Spleen (tissue), 11 donors: ENCODE data around the gene FBN1. TPM values are rescaled to one million over a fixed set of nuclear protein-coding genes. Genes with fewer than 3 reads are reported as not detected.

Source experiments
- DNase-seq: peaks from one replicate; pipeline ENCODE4 v3.0.0-alpha.2; 2020
- H3K27ac ChIP-seq, 8 donors: fragments of 200-600 bp; sonication (generic) in 7 of 8; 1 replicate in 4 of 8; 2 replicates in 4 of 8; pipeline versions ENCODE4 v1.5.0 to v1.8.0; 2016 to 2021; ENCODE audit warnings: inconsistent platforms in 4 of 8, mild to moderate bottlenecking in 4 of 8, moderate library complexity in 1 of 8
- H3K27me3 ChIP-seq, 7 donors: fragments of 200-600 bp; sonication (generic) in 6 of 7; replicated peaks in 1 of 7; 1 replicate in 4 of 7; 2 replicates in 3 of 7; pipeline versions ENCODE4 v1.5.0 to v1.8.0; 2016 to 2021; ENCODE audit warnings: inconsistent platforms in 3 of 7, mild to moderate bottlenecking in 1 of 7
- H3K36me3 ChIP-seq, 6 donors: fragments of 200-600 bp; sonication (generic) in 5 of 6; 1 replicate in 4 of 6; 2 replicates in 2 of 6; pipeline versions ENCODE4 v1.5.0 to v1.8.0; 2016 to 2021; ENCODE audit warnings: inconsistent platforms in 2 of 6
- H3K4me1 ChIP-seq, 6 donors: fragments of 200-600 bp; sonication (generic) in 5 of 6; 1 replicate in 3 of 6; 2 replicates in 3 of 6; pipeline versions ENCODE4 v1.5.0 to v1.8.0; 2016 to 2021; ENCODE audit warnings: inconsistent platforms in 3 of 6
- H3K4me3 ChIP-seq, 8 donors: fragments of 200-600 bp; sonication (generic) in 7 of 8; 1 replicate in 4 of 8; 2 replicates in 4 of 8; pipeline versions ENCODE4 v1.5.0 to v1.8.0; 2016 to 2021; ENCODE audit warnings: inconsistent platforms in 4 of 8, mild to moderate bottlenecking in 4 of 8, moderate library complexity in 2 of 8
- H3K9me3 ChIP-seq, 8 donors: fragments of 200-600 bp; sonication (generic) in 7 of 8; 1 replicate in 4 of 8; 2 replicates in 4 of 8; pipeline versions ENCODE4 v1.5.0 to v1.8.0; 2016 to 2021; ENCODE audit warnings: inconsistent platforms in 4 of 8
- CTCF ChIP-seq, 11 experiments: fragments of 200-600 bp in 7 of 11; fragments of 450-650 bp in 4 of 11; sonication (generic) in 4 of 11; IDR thresholded peaks in 8 of 11; conservative IDR thresholded peaks in 3 of 11; 1 replicate in 7 of 11; 2 replicates in 4 of 11; pipeline versions ENCODE4 v1.4.0 to v1.8.0; 2016 to 2021; ENCODE audit warnings: antibody characterized with exemption in 11 of 11, inconsistent platforms in 4 of 11, mild to moderate bottlenecking in 1 of 11
- POLR2A ChIP-seq, 3 donors: fragments of 450-650 bp; IDR thresholded peaks; one replicate each; pipeline ENCODE4 v1.5.1; 2017; ENCODE audit warnings: antibody characterized with exemption in 3 of 3, mild to moderate bottlenecking in 1 of 3
- POLR2AphosphoS5 ChIP-seq, 3 donors: sonication (generic); formaldehyde crosslinking; IDR thresholded peaks; one replicate each; pipeline ENCODE4 v1.5.1; 2017; ENCODE audit warnings: antibody characterized with exemption in 3 of 3
- WGBS, 5 donors: extraction: QIAGEN DNeasy Blood & Tissue Kit in 3 of 5; methylation state at CpG; one replicate each; pipeline versions ENCODE4 v1.1.5 to v1.1.7; 2013 to 2018; 5-methylcytosine and 5-hydroxymethylcytosine counted together
- intact Hi-C: fragments of 100-400 bp; cut with DNase I; formaldehyde crosslinking; loops from one replicate; pipeline ENCODE4 v1.15.0; 2023; ENCODE audit warnings: low total_unique reads
- polyA plus RNA-seq, 3 donors: library from polyadenylated mRNA; stranded (reverse); fragments of 200-250 nt; gene quantifications; one replicate each; pipeline ENCODE4 v1.2.1, GENCODE V29; 2013
- total RNA-seq, 7 donors: library from RNA; depleted of rRNA in 3 of 7; stranded (reverse); fragments of >200 nt in 3 of 7; fragmentation: NEBNext Ultra II Directional in 4 of 7; extraction: Animal tissue kit (Norgen Biotek cat#: 25700) in 4 of 7; gene quantifications; one replicate each; pipeline versions ENCODE4 v1.1.0 to v1.2.1, GENCODE V29; 2016 to 2021
- donor health status: healthy with polysubstance abuse.
- donor health status: DM: no; HTN: no; CAD: no; lungs with moderate emphysema.
- donor health status: DM: no; HTN: no; CAD: no.
- donor health status: Bipolar disorder and iron deficiency.
- donor health status: healthy.
- donor health status: DM: no; HTN: no; CAD: no.
- donor health status: DM: yes; HTN: yes; CAD: no.

The FBN1 gene
- total and polyA plus RNA-seq, 10 donors = 3.2 to 139 (median 45.4) TPM

GRCh38 chr15:48581219-48581618, 64.3 kb downstream of the FBN1 start:
- Histone ChIP-seq H3K9me3 (no peaks in the 10 kb centered on the region), H3K27me3 (no peaks in the 10 kb centered on the region), H3K4me3 (no peak overlapping the region), H3K36me3 (no peaks in the 10 kb centered on the region), H3K4me1 (peaks cover 0 to 15% (median 4%) of the 10 kb centered on the region in 6 donors), H3K27ac (no peak overlapping the region)
- 81 to 93% (median 90%) methylated on average over 4 of the region's 4 CpGs for WGBS, 5 donors
- no peak for TF ChIP-seq POLR2A (IDR thresholded peaks at IDR 0.05)
- TF ChIP-seq POLR2AphosphoS5 (IDR thresholded peaks at IDR 0.05) = no peak
- TF ChIP-seq CTCF (IDR thresholded peaks at IDR 0.05 in 8 of 11, conservative IDR thresholded peaks at IDR 0.05 in 3 of 11) = no peak
- intact Hi-C loops = no loop called here
- DNase-seq = no peak

DNA sequence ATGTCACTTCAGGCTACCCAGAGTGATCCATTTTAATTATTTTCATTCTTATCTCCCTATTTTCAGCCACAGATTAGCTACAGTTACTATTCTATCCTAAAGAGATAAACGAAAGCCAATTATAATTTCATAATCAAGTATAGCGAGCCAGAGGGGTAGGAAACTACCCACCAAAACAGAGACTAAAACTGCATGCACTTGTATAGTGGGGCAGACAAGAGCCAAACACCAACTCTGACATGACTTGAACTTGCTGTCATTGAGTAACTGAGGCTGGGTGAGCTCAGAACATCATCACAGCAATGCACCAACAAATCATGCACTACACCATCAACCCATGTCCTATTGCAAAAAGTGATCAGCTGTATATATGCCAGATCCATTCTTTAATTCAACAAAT, 64.8 kb downstream of the FBN1 start:
- Histone ChIP-seq H3K4me1 (peaks cover 0 to 15% (median 4%) of the 10 kb centered on the region in 6 donors), H3K9me3 (no peaks in the 10 kb centered on the region), H3K36me3 (no peaks in the 10 kb centered on the region), H3K27ac (no peak overlapping the region), H3K4me3 (no peak overlapping the region), H3K27me3 (no peaks in the 10 kb centered on the region)
- intact Hi-C loops = no loop called here
- TF ChIP-seq POLR2A (IDR thresholded peaks at IDR 0.05) = no peak
- no peak for TF ChIP-seq POLR2AphosphoS5 (IDR thresholded peaks at IDR 0.05)
- TF ChIP-seq CTCF (IDR thresholded peaks at IDR 0.05 in 8 of 11, conservative IDR thresholded peaks at IDR 0.05 in 3 of 11) = no peak
- no peak for DNase-seq
- 81 to 92% (median 84%) methylated on average over 2 of the region's 2 CpGs for WGBS, 5 donors

GRCh38 chr15:48579945-48580671, 65.4 kb downstream of the FBN1 start:
- Histone ChIP-seq H3K27me3 (no peaks in the 10 kb centered on the region), H3K27ac (peak overlapping the region in 6 of 8 donors; percentile 6 to 59 (median 34)), H3K4me3 (peak overlapping the region in 2 of 8 donors; percentile 5 to 35), H3K36me3 (no peaks in the 10 kb centered on the region), H3K4me1 (peaks cover 0 to 15% (median 4%) of the 10 kb centered on the region in 6 donors), H3K9me3 (no peaks in the 10 kb centered on the region)
- TF ChIP-seq POLR2A (IDR thresholded peaks at IDR 0.05) = no peak
- no peak for TF ChIP-seq POLR2AphosphoS5 (IDR thresholded peaks at IDR 0.05)
- TF ChIP-seq CTCF (IDR thresholded peaks at IDR 0.05 in 8 of 11, conservative IDR thresholded peaks at IDR 0.05 in 3 of 11) = no peak
- intact Hi-C loops = no loop called here
- no peak for DNase-seq
- 76 to 88% (median 80%) methylated on average over 8 of the region's 8 CpGs for WGBS, 5 donors

DNA sequence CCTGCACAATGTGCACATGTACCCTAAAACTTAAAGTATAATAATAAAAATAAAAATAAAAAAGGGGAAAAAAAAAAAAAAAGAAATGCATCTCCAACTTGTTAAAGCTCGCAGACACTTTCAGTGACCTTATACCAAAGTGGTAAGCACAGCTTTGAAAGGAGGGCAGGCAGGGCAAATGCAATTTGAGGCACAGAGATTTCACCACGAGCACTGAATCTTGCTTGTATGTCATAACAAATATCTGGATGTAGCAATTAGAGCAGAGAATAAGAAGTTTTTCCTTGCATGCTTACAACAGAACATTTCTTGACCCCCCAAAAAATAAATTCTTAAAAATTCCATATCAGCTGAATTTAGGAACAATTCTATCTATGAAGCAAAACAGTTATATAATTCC, 66.5 kb downstream of the FBN1 start:
- WGBS, 5 donors = 58 to 80% (median 67%) methylated on average over 2 of the region's 2 CpGs
- intact Hi-C loops = no loop called here
- peaks cover 0 to 15% (median 4%) of the 10 kb centered on the region in 6 donors for H3K4me1 ChIP-seq

More for the DNA sequence above, 66.5 kb downstream of the FBN1 start:
- no peak for DNase-seq
- H3K27ac ChIP-seq = peak overlapping the region in 2 of 8 donors; percentile 49 to 59
- no peaks in the 10 kb centered on the region for H3K9me3 ChIP-seq
- H3K4me3 ChIP-seq = no peak overlapping the region
- TF ChIP-seq POLR2A (IDR thresholded peaks at IDR 0.05) = no peak
- TF ChIP-seq CTCF (IDR thresholded peaks at IDR 0.05 in 8 of 11, conservative IDR thresholded peaks at IDR 0.05 in 3 of 11) = no peak
- TF ChIP-seq POLR2AphosphoS5 (IDR thresholded peaks at IDR 0.05) = no peak
- H3K27me3 ChIP-seq = no peaks in the 10 kb centered on the region
- H3K36me3 ChIP-seq = no peaks in the 10 kb centered on the region
